Endothelial cell (in vitro differentiated cells): Measurements from ENCODE around the gene MMP17. TPM values are rescaled to one million over a fixed set of nuclear protein-coding genes. Genes with fewer than 3 reads are reported as not detected.
A peak's percentile ranks its signal among the peaks of the same experiment; 100 is the strongest.

Experiments used
- DNase-seq: peaks from one replicate; pipeline ENCODE4 v3.0.0; 2021; ENCODE audit warnings: low spot score
- H3K27ac Mint-ChIP-seq: one replicate; pipeline ENCODE4 v1.8.0; 2021; ENCODE audit warnings: mixed read lengths, inconsistent platforms; ENCODE audit not compliant: unreplicated experiment
- H3K27me3 Mint-ChIP-seq: one replicate; pipeline ENCODE4 v1.8.0; 2021; ENCODE audit warnings: mild to moderate bottlenecking, moderate library complexity, mixed read lengths, inconsistent platforms; ENCODE audit not compliant: unreplicated experiment
- H3K36me3 Mint-ChIP-seq: one replicate; pipeline ENCODE4 v1.8.0; 2021; ENCODE audit warnings: mild to moderate bottlenecking, low read depth, mixed read lengths, inconsistent platforms; ENCODE audit not compliant: unreplicated experiment
- H3K4me1 Mint-ChIP-seq: one replicate; pipeline ENCODE4 v1.8.0; 2021; ENCODE audit warnings: mild to moderate bottlenecking, mixed read lengths, inconsistent platforms; ENCODE audit not compliant: unreplicated experiment
- H3K4me3 Mint-ChIP-seq: one replicate; pipeline ENCODE4 v1.8.0; 2021; ENCODE audit warnings: mild to moderate bottlenecking, mixed read lengths, inconsistent platforms; ENCODE audit not compliant: unreplicated experiment
- H3K9me3 Mint-ChIP-seq: one replicate; pipeline ENCODE4 v1.8.0; 2021; ENCODE audit warnings: mixed read lengths, inconsistent platforms; ENCODE audit not compliant: unreplicated experiment
- CTCF ChIP-seq: fragments of 200-600 bp; sonication (generic); IDR thresholded peaks from one replicate; pipeline ENCODE4 v1.5.0; 2021; ENCODE audit warnings: antibody characterized with exemption; ENCODE audit not compliant: unreplicated experiment
- long read RNA-seq: library from polyadenylated mRNA; unstranded; transcript quantifications from one replicate; pipeline ENCODE4 v2.0.0, GENCODE V29; 2020; ENCODE audit not compliant: unreplicated experiment
- total RNA-seq: library from RNA; stranded (reverse); fragmentation: NEBNext Ultra II Directional; extraction: Animal tissue kit (Norgen Biotek cat#: 25700); gene quantifications from one replicate; pipeline ENCODE4 v1.2.1, GENCODE V29; 2021; ENCODE audit not compliant: unreplicated experiment

Gene MMP17
- 6.3 TPM for total RNA-seq
- long read RNA-seq = 0 reads

DNA sequence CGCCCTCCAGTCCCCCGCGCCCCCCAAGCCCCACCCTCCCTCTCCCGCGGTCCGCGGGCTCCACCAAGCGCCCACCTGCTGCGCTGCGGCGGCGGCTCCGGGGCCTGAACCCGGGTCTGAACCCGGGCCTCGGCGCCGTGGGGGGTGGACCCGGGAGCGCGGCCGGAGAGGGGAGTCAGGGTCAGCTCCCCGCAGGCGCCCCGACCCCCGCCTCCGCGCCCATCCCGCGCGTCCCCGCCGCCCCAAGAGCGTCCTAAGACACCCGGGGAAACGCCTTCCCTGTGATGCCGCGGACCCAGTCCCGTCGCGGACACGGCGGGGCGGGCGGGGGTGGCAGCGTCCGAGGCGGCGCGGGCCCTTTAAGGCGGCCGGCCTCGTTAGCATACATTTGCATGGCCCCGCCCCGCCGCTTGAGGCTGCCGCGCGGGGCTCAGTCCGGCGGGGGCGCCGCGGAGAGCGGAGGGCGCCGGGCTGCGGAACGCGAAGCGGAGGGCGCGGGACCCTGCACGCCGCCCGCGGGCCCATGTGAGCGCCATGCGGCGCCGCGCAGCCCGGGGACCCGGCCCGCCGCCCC is at the start of gene MMP17:
Gene MMP17 (plus strand): TSS at position 433 of the 574 bp plus-strand sequence. CDS start 102 bp downstream, at position 535.
- Mint-ChIP-seq H3K36me3 (peaks cover 4% of the 10 kb centered on the region), H3K27ac (no peak within 1 kb of the TSS), H3K27me3 (peaks cover 11% of the 10 kb centered on the region)

GRCh38 chr12:131779027-131779426 is 49.2 kb upstream of the MMP17 start:
- H3K36me3 Mint-ChIP-seq = peaks cover 26% of the 10 kb centered on the region
- no peaks in the 10 kb centered on the region for H3K9me3 Mint-ChIP-seq
- no peak overlapping the region for H3K27ac Mint-ChIP-seq
- no peak for DNase-seq
- H3K27me3 Mint-ChIP-seq = no peaks in the 10 kb centered on the region
- peaks cover 16% of the 10 kb centered on the region for H3K4me1 Mint-ChIP-seq
- no peak overlapping the region for H3K4me3 Mint-ChIP-seq
- TF ChIP-seq CTCF = no peak

More for the DNA sequence above, at the start of gene MMP17:
- DNase-seq = peak; percentile 64
- Mint-ChIP-seq H3K4me1 (no peaks in the 10 kb centered on the region), H3K4me3 (peak within 1 kb of the TSS; percentile 67), H3K9me3 (no peaks in the 10 kb centered on the region)
- no peak for TF ChIP-seq CTCF

DNA sequence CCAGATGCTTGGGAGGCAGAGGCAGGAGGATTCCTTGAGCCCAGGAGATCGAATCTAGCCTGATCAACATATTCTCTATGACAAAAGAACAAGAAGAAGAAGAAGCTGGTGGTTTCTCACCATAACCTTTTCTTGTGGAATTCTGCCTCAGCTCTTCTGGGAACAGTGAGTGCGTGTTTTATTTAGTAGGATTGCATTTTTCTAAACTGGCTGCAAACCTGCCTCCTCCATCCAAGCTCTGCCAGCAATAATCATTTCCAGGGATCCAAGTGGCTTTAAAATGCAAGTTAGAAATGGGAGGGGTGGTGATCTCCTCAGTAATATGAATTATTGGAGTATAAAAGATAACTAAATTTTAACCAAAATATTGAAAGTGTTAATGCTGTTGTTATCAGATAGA is 46.1 kb upstream of the MMP17 start:
- Mint-ChIP-seq H3K36me3 (peaks cover 28% of the 10 kb centered on the region), H3K27ac (no peak overlapping the region), H3K9me3 (no peaks in the 10 kb centered on the region), H3K27me3 (no peaks in the 10 kb centered on the region), H3K4me3 (no peak overlapping the region), H3K4me1 (peaks cover 3% of the 10 kb centered on the region)
- DNase-seq = no peak
- TF ChIP-seq CTCF = no peak

DNA sequence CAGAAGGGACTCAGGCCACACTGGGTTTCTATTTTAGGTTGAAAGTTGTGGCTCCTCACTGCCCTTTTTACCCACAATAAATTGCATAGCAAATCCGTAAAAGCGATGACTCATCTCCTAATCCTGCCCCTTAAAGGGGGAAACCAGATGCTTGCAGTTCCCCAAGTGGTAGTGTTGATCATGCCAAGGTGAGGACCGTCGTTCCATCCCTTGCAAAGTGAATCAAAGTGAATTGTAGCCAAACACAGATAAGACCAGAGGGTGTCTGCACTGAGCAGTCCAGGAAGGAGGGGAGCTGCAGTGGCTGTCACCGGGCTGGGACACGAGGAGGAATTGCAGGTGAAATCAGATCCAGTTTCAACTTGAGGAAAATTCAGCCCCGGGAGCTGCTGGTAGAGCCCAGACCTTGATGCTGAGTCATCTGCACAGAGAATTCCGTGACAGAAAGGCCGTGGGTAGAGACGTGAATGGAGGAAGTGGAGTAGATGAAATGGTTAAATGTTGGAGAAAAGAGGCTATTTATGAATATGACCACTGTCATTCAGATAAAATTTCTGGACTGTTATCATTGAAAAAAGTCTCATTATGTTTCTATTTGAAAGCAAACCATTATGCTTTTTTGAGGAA is 44.2 kb upstream of the MMP17 start:
- Mint-ChIP-seq H3K4me3 (no peak overlapping the region), H3K36me3 (peaks cover 25% of the 10 kb centered on the region), H3K27ac (no peak overlapping the region), H3K9me3 (no peaks in the 10 kb centered on the region), H3K27me3 (no peaks in the 10 kb centered on the region), H3K4me1 (peaks cover 3% of the 10 kb centered on the region)
- no peak for DNase-seq
- no peak for TF ChIP-seq CTCF
